OCI-LY1 (cell line): ENCODE data around the gene MTMR1.

ENCODE experiments used
- CTCF ChIP-seq: fragments of 200-600 bp; sonication (generic), shearing (Covaris generic); IDR thresholded peaks from 2 replicates; pipeline ENCODE4 v1.5.1; 2017; ENCODE audit warnings: mild to moderate bottlenecking, antibody characterized with exemption, low read length, moderate library complexity, mixed read lengths
- EZH2 ChIP-seq: fragments of 200-600 bp; sonication (generic), shearing (Covaris generic); IDR thresholded peaks from 2 replicates; pipeline ENCODE4 v1.8.0; 2017; ENCODE audit warnings: borderline replicate concordance, mixed run types, mild to moderate bottlenecking, antibody characterized with exemption, low read length, moderate library complexity, mixed read lengths

GRCh38 chrX:150719621-150720020 lies 26.4 kb downstream of the MTMR1 start:
- TF ChIP-seq CTCF, result no peak
- TF ChIP-seq EZH2, result no peak
